Subcutaneous abdominal adipose tissue (tissue), 5 donors: ENCODE measurements around the gene TUSC2.

ENCODE experiments used
- H3K27ac ChIP-seq: one replicate; pipeline ENCODE4 v1.7.0; 2013; ENCODE audit warnings: low read depth, mild to moderate bottlenecking, inconsistent platforms, low read length, moderate library complexity
- H3K27me3 ChIP-seq, 5 donors: one replicate each; pipeline ENCODE4 v1.7.0; 2013; ENCODE audit warnings: low read length in 5 of 5, inconsistent platforms in 1 of 5; ENCODE audit not compliant: control insufficient read depth in 5 of 5, insufficient read depth in 4 of 5
- H3K36me3 ChIP-seq, 5 donors: one replicate each; pipeline ENCODE4 v1.7.0; 2013; ENCODE audit warnings: low read length in 5 of 5; ENCODE audit not compliant: control insufficient read depth in 5 of 5, insufficient read depth in 5 of 5
- H3K4me1 ChIP-seq, 5 donors: one replicate each; pipeline ENCODE4 v1.7.0; 2013; ENCODE audit warnings: low read length in 5 of 5, mild to moderate bottlenecking in 3 of 5, moderate library complexity in 1 of 5; ENCODE audit not compliant: control insufficient read depth in 5 of 5, insufficient read depth in 5 of 5
- H3K4me3 ChIP-seq, 5 donors: one replicate each; pipeline ENCODE4 v1.7.0; 2013; ENCODE audit warnings: low read length in 5 of 5, low read depth in 1 of 5
- H3K9ac ChIP-seq, 5 donors: one replicate each; pipeline ENCODE4 v1.7.0; 2013; ENCODE audit warnings: low read length in 5 of 5, mild to moderate bottlenecking in 4 of 5, moderate library complexity in 3 of 5
- H3K9me3 ChIP-seq, 5 donors: one replicate each; pipeline ENCODE4 v1.7.0; 2013; ENCODE audit warnings: low read length in 5 of 5; ENCODE audit not compliant: control insufficient read depth in 5 of 5
- donor health status: healthy.
- donor health status: healthy.
- donor health status: healthy.
- donor health status: healthy.
- donor health status: healthy.

TUSC2 gene

GRCh38 chr3:50324351-50325112 lies 3.5 kb downstream of the TUSC2 start:
- peak overlapping the region in 2 of 5 donors; percentile 11 to 32 for H3K9ac ChIP-seq
- no peaks in the 10 kb centered on the region for H3K9me3 ChIP-seq
- peaks cover 16 to 73% (median 68%) of the 10 kb centered on the region in 5 donors for H3K4me1 ChIP-seq
- peak overlapping the region in 1 of 5 donors; percentile 4 for H3K4me3 ChIP-seq
- H3K36me3 ChIP-seq: peaks cover 0 to 23% (median 19%) of the 10 kb centered on the region in 5 donors
- H3K27me3 ChIP-seq: no peaks in the 10 kb centered on the region
- H3K27ac ChIP-seq: peak overlapping the region; percentile 86

GRCh38 chr3:50323614-50324199 lies 4.3 kb downstream of the TUSC2 start:
- peak overlapping the region in 4 of 5 donors; percentile 16 to 95 (median 58) for H3K4me3 ChIP-seq
- peaks cover 24 to 79% (median 75%) of the 10 kb centered on the region in 5 donors for H3K4me1 ChIP-seq
- H3K36me3 ChIP-seq: peaks cover 0 to 27% (median 22%) of the 10 kb centered on the region in 5 donors
- no peaks in the 10 kb centered on the region for H3K9me3 ChIP-seq
- no peaks in the 10 kb centered on the region for H3K27me3 ChIP-seq
- peak overlapping the region in 2 of 5 donors; percentile 11 to 32 for H3K9ac ChIP-seq
- H3K27ac ChIP-seq: peak overlapping the region; percentile 86

DNA sequence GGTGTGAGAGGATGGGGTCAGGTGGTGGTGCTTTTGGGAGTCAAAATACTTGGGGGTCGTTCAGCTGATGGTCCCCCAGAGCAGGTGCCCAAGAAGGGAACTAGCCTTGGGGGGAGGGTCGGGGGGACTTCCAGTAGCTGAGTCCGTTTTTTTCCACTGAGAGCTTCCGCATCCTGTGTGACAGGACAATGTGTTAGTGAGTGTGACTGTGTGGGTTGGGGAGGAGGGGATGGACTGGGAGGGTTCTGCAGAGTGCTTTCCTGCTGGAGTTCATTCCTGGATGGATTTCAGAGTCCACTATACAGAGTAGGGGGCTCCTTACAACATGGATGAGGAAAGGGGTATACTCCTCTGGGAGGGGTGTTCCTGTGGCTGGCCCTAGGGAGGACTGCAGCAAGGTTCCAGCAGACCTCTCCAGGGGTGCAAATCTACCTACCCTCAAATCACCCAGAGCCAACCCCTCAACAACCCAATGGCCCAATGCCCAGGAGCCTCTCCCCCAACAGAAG lies 4.9 kb downstream of the TUSC2 start:
- Histone ChIP-seq H3K9me3 (no peaks in the 10 kb centered on the region), H3K27me3 (no peaks in the 10 kb centered on the region), H3K27ac (peak overlapping the region; percentile 86), H3K4me3 (peak overlapping the region in 4 of 5 donors; percentile 16 to 95 (median 80)), H3K36me3 (peaks cover 0 to 33% (median 28%) of the 10 kb centered on the region in 5 donors), H3K4me1 (peaks cover 27 to 79% (median 75%) of the 10 kb centered on the region in 5 donors), H3K9ac (peak overlapping the region in 2 of 5 donors; percentile 76 to 95)

DNA sequence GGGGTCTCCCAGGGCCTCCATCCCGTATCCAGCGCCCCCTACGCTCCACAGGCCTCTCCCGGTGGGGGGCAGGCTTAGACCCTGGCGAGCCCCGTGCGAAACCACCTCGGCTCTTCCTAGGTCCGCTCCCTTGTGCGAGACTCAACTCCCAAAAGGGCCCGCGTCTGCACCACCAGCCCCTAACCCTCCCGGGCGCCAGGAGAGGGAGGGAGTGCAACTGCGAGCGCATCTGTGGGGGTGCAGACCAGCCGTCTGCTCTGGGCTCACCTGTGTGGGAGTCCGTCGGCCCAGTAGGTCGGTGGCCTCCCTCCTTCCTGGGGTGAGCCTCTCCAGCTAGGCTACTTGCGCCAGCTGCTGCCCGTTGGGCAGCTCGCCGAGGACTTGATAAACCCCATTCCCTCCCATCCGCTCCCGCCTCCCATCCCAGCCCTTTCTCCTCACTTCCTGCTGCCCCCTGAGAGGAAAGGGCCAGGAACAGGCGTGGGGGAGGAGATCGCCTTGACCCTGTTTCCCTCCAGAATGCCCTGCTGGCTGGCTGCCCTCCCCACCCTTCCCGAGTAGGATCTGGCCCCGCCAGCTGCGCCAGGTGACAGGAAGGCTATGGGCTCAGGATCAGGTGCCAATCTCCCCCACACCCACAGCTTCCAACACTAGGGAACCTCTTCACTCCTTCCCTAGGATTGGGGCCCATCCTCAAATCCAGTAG lies 5.5 kb downstream of the TUSC2 start, which contains the start of gene HYAL2:
Gene HYAL2, minus strand, starts transcription at position 360 of the 706 bp plus-strand sequence. CDS start 2,256 bp downstream, outside the sequence.
- peak within 1 kb of the TSS; percentile 59 to 95 (median 79) for H3K4me3 ChIP-seq
- H3K9me3 ChIP-seq: no peaks in the 10 kb centered on the region
- H3K27me3 ChIP-seq: no peaks in the 10 kb centered on the region
- H3K9ac ChIP-seq: peak within 1 kb of the TSS in 4 of 5 donors; percentile 76 to 95 (median 84)
- H3K36me3 ChIP-seq: peaks cover 0 to 38% (median 33%) of the 10 kb centered on the region in 5 donors
- H3K27ac ChIP-seq: peak within 1 kb of the TSS; percentile 86
- H3K4me1 ChIP-seq: peaks cover 27 to 81% (median 78%) of the 10 kb centered on the region in 5 donors

GRCh38 chr3:50322115-50322385 lies 6.0 kb downstream of the TUSC2 start:
- Histone ChIP-seq H3K27ac (peak overlapping the region; percentile 86), H3K4me3 (peak overlapping the region; percentile 46 to 95 (median 79)), H3K27me3 (no peaks in the 10 kb centered on the region), H3K9me3 (no peaks in the 10 kb centered on the region), H3K4me1 (peaks cover 28 to 81% (median 78%) of the 10 kb centered on the region in 5 donors), H3K36me3 (peaks cover 0 to 43% (median 38%) of the 10 kb centered on the region in 5 donors), H3K9ac (peak overlapping the region in 3 of 5 donors; percentile 62 to 95 (median 76))

GRCh38 chr3:50321336-50322114 lies 6.5 kb downstream of the TUSC2 start:
- H3K9me3 ChIP-seq: no peaks in the 10 kb centered on the region
- peak overlapping the region; percentile 59 to 95 (median 79) for H3K4me3 ChIP-seq
- peak overlapping the region; percentile 86 for H3K27ac ChIP-seq
- H3K36me3 ChIP-seq: peaks cover 0 to 48% (median 43%) of the 10 kb centered on the region in 5 donors
- H3K9ac ChIP-seq: peak overlapping the region in 4 of 5 donors; percentile 76 to 95 (median 84)
- no peaks in the 10 kb centered on the region for H3K27me3 ChIP-seq
- peaks cover 29 to 82% (median 77%) of the 10 kb centered on the region in 5 donors for H3K4me1 ChIP-seq

DNA sequence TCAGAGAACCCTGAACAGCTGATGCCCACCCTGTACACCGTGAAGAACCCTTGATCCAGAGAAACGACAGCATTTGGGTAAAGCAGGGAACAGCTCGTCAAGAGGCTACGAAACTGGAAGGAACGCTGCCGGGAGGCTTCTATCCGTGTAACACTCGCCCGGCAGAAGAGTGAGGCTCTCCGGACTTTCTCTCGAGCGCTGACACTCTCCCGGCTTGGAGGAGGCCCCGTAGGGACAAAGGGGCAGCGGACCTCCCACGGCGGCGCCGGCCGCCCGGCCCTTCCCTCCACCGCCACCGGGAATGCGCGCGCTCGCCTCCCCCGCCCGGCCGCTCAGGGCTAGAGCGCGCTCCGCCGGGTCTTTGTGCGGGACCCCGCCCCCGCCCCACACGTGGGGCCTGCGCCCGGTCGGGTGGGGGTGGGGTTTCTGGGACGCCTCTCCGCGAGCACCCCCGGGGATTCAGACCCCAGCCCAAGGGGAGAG lies 7.1 kb downstream of the TUSC2 start:
- Histone ChIP-seq H3K9ac (peak overlapping the region; percentile 72 to 95 (median 84)), H3K27me3 (no peaks in the 10 kb centered on the region), H3K9me3 (no peaks in the 10 kb centered on the region), H3K27ac (peak overlapping the region; percentile 86), H3K4me3 (peak overlapping the region; percentile 76 to 97 (median 81)), H3K36me3 (peaks cover 0 to 47% (median 44%) of the 10 kb centered on the region in 5 donors), H3K4me1 (peaks cover 29 to 86% (median 77%) of the 10 kb centered on the region in 5 donors)

DNA sequence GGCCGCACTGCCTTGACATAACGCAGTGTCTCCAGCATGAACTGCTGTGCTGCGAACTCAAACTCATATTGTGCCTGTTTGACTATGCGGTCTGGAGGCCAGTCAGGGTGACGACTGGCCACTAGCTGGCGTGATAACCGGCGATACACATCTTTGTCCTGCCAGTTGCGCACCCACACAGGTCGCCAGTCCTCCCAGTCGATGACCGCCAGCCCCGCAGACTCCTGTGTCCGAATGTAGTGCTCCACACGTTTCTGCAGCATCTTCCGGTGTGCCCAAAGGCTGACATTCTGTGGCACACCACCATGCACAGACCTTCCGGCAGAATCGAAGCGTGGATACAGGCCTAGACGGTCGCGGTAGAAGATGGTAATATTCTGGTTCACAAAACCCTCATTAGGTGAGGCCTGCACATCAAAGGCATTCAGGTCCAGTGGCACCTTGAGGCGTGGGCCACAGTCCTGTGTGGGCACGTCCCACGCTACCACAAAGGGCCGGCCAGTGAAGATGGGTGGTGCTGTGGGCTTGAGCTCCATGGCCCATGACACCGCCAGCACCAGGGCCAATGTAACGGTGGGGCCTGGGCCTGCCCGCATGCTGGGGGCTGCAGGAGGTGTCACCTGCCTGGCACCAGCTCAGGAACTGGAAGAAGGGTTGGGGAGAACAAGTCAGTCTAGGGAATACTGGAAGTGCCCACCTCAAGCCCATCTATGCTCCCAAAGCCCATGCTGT lies 8.0 kb downstream of the TUSC2 start:
- peaks cover 0 to 46% (median 44%) of the 10 kb centered on the region in 5 donors for H3K36me3 ChIP-seq
- no peaks in the 10 kb centered on the region for H3K9me3 ChIP-seq
- no peaks in the 10 kb centered on the region for H3K27me3 ChIP-seq
- peaks cover 31 to 83% (median 73%) of the 10 kb centered on the region in 5 donors for H3K4me1 ChIP-seq
- H3K27ac ChIP-seq: peak overlapping the region; percentile 86
- H3K4me3 ChIP-seq: peak overlapping the region; percentile 76 to 97 (median 81)
- peak overlapping the region; percentile 72 to 95 (median 84) for H3K9ac ChIP-seq
